ENCODE measurements around the gene PRKCA.

PRKCA gene

GRCh38 chr17:66655461-66655860 is 353.0 kb downstream of the PRKCA start:
- no peak for DNase-seq (ENCODE audit: low spot score)

GRCh38 chr17:66655861-66656260 is 353.4 kb downstream of the PRKCA start:
- DNase-seq (ENCODE audit: low spot score) = peak; percentile 38

GRCh38 chr17:66661411-66662256 is 359.2 kb downstream of the PRKCA start:
- peak; percentile 27 for DNase-seq (ENCODE audit: low spot score)

GRCh38 chr17:66662496-66662895 is 360.1 kb downstream of the PRKCA start:
- no peak for DNase-seq (ENCODE audit: low spot score)

- DNase-seq (ENCODE audit: low spot score) = no peak
These were observed 360.7 kb downstream of the PRKCA start for GRCh38 chr17:66663041-66663606.

GRCh38 chr17:66664336-66664735 is 361.9 kb downstream of the PRKCA start:
- DNase-seq (ENCODE audit: low spot score) = no peak

- DNase-seq (ENCODE audit: low spot score) = no peak
These were observed 362.8 kb downstream of the PRKCA start for GRCh38 chr17:66665194-66665593.

- DNase-seq (ENCODE audit: low spot score) = no peak
These were observed 364.7 kb downstream of the PRKCA start for GRCh38 chr17:66667090-66667489.

GRCh38 chr17:66667491-66668030 is 365.1 kb downstream of the PRKCA start:
- DNase-seq (ENCODE audit: low spot score) = peak; percentile 74

GRCh38 chr17:66670206-66670605 is 367.8 kb downstream of the PRKCA start:
- no peak for DNase-seq (ENCODE audit: low spot score)

- DNase-seq (ENCODE audit: low spot score) = peak; percentile 25
These were observed 368.7 kb downstream of the PRKCA start for GRCh38 chr17:66671156-66671555.

GRCh38 chr17:66673668-66674276 is 371.4 kb downstream of the PRKCA start:
- peak; percentile 83 for DNase-seq (ENCODE audit: low spot score)

GRCh38 chr17:66675273-66675990 is 373.0 kb downstream of the PRKCA start:
- no peak for DNase-seq (ENCODE audit: low spot score)

GRCh38 chr17:66675991-66676371 is 373.6 kb downstream of the PRKCA start:
- DNase-seq (ENCODE audit: low spot score) = no peak

- no peak for DNase-seq (ENCODE audit: low spot score)
These were observed 374.0 kb downstream of the PRKCA start for GRCh38 chr17:66676421-66676820.

- no peak for DNase-seq (ENCODE audit: low spot score)
These were observed 375.0 kb downstream of the PRKCA start for GRCh38 chr17:66677201-66677981.

- no peak for DNase-seq (ENCODE audit: low spot score)
These were observed 375.6 kb downstream of the PRKCA start for GRCh38 chr17:66678061-66678460.

- DNase-seq (ENCODE audit: low spot score) = no peak
These were observed 376.4 kb downstream of the PRKCA start for GRCh38 chr17:66678827-66679226.

GRCh38 chr17:66679631-66680517 is 377.5 kb downstream of the PRKCA start:
- DNase-seq (ENCODE audit: low spot score) = no peak

GRCh38 chr17:66682283-66682682 is 379.9 kb downstream of the PRKCA start:
- no peak for DNase-seq (ENCODE audit: low spot score)
